Loucy (cell line): ENCODE data around the gene OR13D1.

Source experiments
- H2AFZ ChIP-seq: fragments of 200-600 bp; sonication (generic); 2 replicates; pipeline ENCODE4 v1.6.0; 2016; ENCODE audit warnings: antibody characterized with exemption, mild to moderate bottlenecking, low read length, moderate library complexity
- H3F3A ChIP-seq: fragments of 200-600 bp; 2 replicates; pipeline ENCODE4 v1.6.0; 2016; ENCODE audit warnings: antibody characterized with exemption, low read depth, mild to moderate bottlenecking
- H3K27me3 ChIP-seq: fragments of 200-600 bp; sonication (generic); 2 replicates; pipeline ENCODE4 v1.6.1; 2014; ENCODE audit warnings: low read length, mild to moderate bottlenecking; ENCODE audit not compliant: insufficient read depth, poor library complexity, severe bottlenecking
- H3K36me3 ChIP-seq: fragments of 200-600 bp; sonication (generic); 2 replicates; pipeline ENCODE4 v1.6.1; 2016; ENCODE audit warnings: low read length; ENCODE audit not compliant: insufficient read depth
- H3K4me1 ChIP-seq: fragments of 200-600 bp; sonication (generic); 2 replicates; pipeline ENCODE4 v1.5.1; 2014; ENCODE audit warnings: low read length, mild to moderate bottlenecking; ENCODE audit not compliant: insufficient read depth, poor library complexity, severe bottlenecking
- H3K4me2 ChIP-seq: fragments of 200-600 bp; sonication (generic); 2 replicates; pipeline ENCODE4 v1.6.0; 2014; ENCODE audit warnings: antibody characterized with exemption, low read length, low read depth, mild to moderate bottlenecking; ENCODE audit not compliant: poor library complexity, severe bottlenecking
- H3K4me3 ChIP-seq: fragments of 200-600 bp; sonication (generic); 2 replicates; pipeline ENCODE4 v1.5.1; 2014; ENCODE audit warnings: low read length, mild to moderate bottlenecking, mixed read lengths; ENCODE audit not compliant: poor library complexity, severe bottlenecking
- H3K79me2 ChIP-seq: fragments of 200-600 bp; sonication (generic); 2 replicates; pipeline ENCODE4 v1.6.1; 2014; ENCODE audit warnings: low read length; ENCODE audit not compliant: insufficient read depth
- H3K9ac ChIP-seq: fragments of 200-600 bp; sonication (generic); 2 replicates; pipeline ENCODE4 v1.6.0; 2014; ENCODE audit warnings: mild to moderate bottlenecking, low read depth, low read length, moderate library complexity; ENCODE audit not compliant: poor library complexity, severe bottlenecking
- H3K9me2 ChIP-seq: fragments of 200-600 bp; sonication (generic); replicated peaks from 2 replicates; pipeline ENCODE4 v1.6.1; 2016; ENCODE audit warnings: low read depth, low read length, mixed read lengths
- H3K9me3 ChIP-seq: fragments of 200-600 bp; sonication (generic); 2 replicates; pipeline ENCODE4 v1.6.1; 2014; ENCODE audit warnings: mild to moderate bottlenecking, antibody characterized with exemption, low read length, low read depth; ENCODE audit not compliant: insufficient read depth
- H4K20me1 ChIP-seq: fragments of 200-600 bp; sonication (generic); 2 replicates; pipeline ENCODE4 v1.6.0; 2014; ENCODE audit warnings: antibody characterized with exemption, low read length, mild to moderate bottlenecking; ENCODE audit not compliant: insufficient read depth, poor library complexity, severe bottlenecking
- EZH2phosphoT487 ChIP-seq: fragments of 200-600 bp; IDR thresholded peaks from 2 replicates; pipeline ENCODE4 v1.6.1; 2018; ENCODE audit warnings: antibody characterized with exemption, mild to moderate bottlenecking, moderate library complexity, borderline replicate concordance
- TF ChIP-seq, protein P1 (sequence below): fragments of 200-600 bp; sonication (generic); conservative IDR thresholded peaks from 2 replicates; pipeline ENCODE4 v1.5.1; 2014; ENCODE audit warnings: mild to moderate bottlenecking, antibody characterized with exemption, low read length

The OR13D1 gene

GRCh38 chr9:104740621-104741020, 46.3 kb downstream of the OR13D1 start:
- Histone ChIP-seq H3K9me2 (no peaks in the 10 kb centered on the region), H3K9me3 (no peaks in the 10 kb centered on the region), H3K4me3 (no peak overlapping the region), H3K79me2 (no peaks in the 10 kb centered on the region), H3K9ac (no peak overlapping the region), H3K36me3 (no peaks in the 10 kb centered on the region), H3K27me3 (no peaks in the 10 kb centered on the region), H3F3A (no peaks in the 10 kb centered on the region), H3K4me1 (peaks cover 3% of the 10 kb centered on the region), H3K4me2 (no peak overlapping the region), H2AFZ (peak overlapping the region; percentile 29; the same call in 1 of the 2 replicates), H4K20me1 (no peaks in the 10 kb centered on the region)
- TF ChIP-seq, protein P1, sequence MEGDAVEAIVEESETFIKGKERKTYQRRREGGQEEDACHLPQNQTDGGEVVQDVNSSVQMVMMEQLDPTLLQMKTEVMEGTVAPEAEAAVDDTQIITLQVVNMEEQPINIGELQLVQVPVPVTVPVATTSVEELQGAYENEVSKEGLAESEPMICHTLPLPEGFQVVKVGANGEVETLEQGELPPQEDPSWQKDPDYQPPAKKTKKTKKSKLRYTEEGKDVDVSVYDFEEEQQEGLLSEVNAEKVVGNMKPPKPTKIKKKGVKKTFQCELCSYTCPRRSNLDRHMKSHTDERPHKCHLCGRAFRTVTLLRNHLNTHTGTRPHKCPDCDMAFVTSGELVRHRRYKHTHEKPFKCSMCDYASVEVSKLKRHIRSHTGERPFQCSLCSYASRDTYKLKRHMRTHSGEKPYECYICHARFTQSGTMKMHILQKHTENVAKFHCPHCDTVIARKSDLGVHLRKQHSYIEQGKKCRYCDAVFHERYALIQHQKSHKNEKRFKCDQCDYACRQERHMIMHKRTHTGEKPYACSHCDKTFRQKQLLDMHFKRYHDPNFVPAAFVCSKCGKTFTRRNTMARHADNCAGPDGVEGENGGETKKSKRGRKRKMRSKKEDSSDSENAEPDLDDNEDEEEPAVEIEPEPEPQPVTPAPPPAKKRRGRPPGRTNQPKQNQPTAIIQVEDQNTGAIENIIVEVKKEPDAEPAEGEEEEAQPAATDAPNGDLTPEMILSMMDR, result no peak
- no peak for TF ChIP-seq EZH2phosphoT487

- TF ChIP-seq EZH2phosphoT487, result no peak
- TF ChIP-seq, protein P1, result peak; percentile 86
- H3K4me2 ChIP-seq, result no peak overlapping the region
Measured at GRCh38 chr9:104743376-104743985, 49.2 kb downstream of the OR13D1 start.

More at GRCh38 chr9:104743376-104743985, 49.2 kb downstream of the OR13D1 start:
- Histone ChIP-seq H3K9me2 (no peaks in the 10 kb centered on the region), H3K79me2 (peaks cover 3% of the 10 kb centered on the region), H4K20me1 (no peaks in the 10 kb centered on the region), H3K9ac (no peak overlapping the region), H3K4me1 (peaks cover 14% of the 10 kb centered on the region), H2AFZ (no peak overlapping the region), H3K9me3 (no peaks in the 10 kb centered on the region), H3K36me3 (no peaks in the 10 kb centered on the region), H3F3A (peaks cover 3% of the 10 kb centered on the region; the same call in 1 of the 2 replicates), H3K4me3 (no peak overlapping the region), H3K27me3 (no peaks in the 10 kb centered on the region)
